ENCODE measurements around the gene MALT1.
"Not testable (repeated sequence)": the region's sequence is repeated elsewhere in the genome, so short reads cannot be mapped to it uniquely, and the experiment has no call there.

MALT1 gene

DNA sequence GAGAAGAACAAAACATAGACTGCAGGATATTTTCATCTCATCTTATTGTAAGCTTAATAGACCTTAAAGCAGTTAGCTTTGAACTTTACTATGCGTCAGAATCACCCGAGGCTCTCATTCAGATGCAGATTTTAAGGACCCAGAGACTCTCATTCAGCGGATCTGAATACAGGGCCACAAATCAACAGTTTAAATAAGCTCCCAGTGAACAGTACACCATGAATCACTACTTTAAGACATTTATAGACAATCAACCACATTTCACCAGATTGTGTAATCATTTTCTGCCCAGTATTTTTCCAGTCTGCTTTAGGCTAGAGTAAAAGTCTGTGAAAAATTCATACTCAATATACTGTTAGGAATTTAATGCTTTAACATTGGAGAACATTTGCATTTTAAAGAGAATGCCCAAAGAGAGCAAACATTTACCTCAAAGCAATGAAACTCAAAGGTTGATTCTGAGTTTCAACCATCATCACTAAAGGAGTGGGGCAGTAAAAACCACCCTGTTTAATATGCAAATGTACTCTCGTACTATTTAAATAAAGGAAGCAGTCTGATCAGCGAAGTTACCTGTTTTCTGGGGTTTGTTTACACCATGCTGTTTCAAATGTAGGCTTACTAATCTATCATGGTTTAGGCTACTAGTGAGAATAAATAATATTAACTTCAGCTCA is 31.4 kb upstream of the MALT1 start:
- Histone ChIP-seq H2AFZ (ENCODE audit: low read depth, low read length) (no peak overlapping the region), H3K27me3 (ENCODE audit: low read depth, low read length) (peaks cover 11% of the 10 kb centered on the region; the same call in 1 of the 2 replicates), H4K20me1 (ENCODE audit: insufficient read depth, low read length) (no peaks in the 10 kb centered on the region), H3K9me3 (ENCODE audit: insufficient read depth, low read length) (no peaks in the 10 kb centered on the region), H3K4me3 (ENCODE audit: low read length) (peak overlapping the region; percentile 10; the same call in 1 of the 2 replicates), H3K27ac (ENCODE audit: low read length) (no peak overlapping the region), H3K79me2 (ENCODE audit: low read length) (no peaks in the 10 kb centered on the region), H3K36me3 (replicated peaks; ENCODE audit: low read depth, low read length) (no peaks in the 10 kb centered on the region), H3K4me1 (ENCODE audit: low read length) (peaks cover 42% of the 10 kb centered on the region), H3K4me2 (ENCODE audit: low read length) (peak overlapping the region; percentile 42), H3K9ac (ENCODE audit: low read length) (no peak overlapping the region)
- TF ChIP-seq EZH2phosphoT487 (IDR thresholded peaks at IDR 0.05; ENCODE audit: low read depth), result no peak
- TF ChIP-seq, protein P1, sequence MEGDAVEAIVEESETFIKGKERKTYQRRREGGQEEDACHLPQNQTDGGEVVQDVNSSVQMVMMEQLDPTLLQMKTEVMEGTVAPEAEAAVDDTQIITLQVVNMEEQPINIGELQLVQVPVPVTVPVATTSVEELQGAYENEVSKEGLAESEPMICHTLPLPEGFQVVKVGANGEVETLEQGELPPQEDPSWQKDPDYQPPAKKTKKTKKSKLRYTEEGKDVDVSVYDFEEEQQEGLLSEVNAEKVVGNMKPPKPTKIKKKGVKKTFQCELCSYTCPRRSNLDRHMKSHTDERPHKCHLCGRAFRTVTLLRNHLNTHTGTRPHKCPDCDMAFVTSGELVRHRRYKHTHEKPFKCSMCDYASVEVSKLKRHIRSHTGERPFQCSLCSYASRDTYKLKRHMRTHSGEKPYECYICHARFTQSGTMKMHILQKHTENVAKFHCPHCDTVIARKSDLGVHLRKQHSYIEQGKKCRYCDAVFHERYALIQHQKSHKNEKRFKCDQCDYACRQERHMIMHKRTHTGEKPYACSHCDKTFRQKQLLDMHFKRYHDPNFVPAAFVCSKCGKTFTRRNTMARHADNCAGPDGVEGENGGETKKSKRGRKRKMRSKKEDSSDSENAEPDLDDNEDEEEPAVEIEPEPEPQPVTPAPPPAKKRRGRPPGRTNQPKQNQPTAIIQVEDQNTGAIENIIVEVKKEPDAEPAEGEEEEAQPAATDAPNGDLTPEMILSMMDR (IDR thresholded peaks at IDR 0.05; ENCODE audit: low read depth, low read length), result no peak

DNA sequence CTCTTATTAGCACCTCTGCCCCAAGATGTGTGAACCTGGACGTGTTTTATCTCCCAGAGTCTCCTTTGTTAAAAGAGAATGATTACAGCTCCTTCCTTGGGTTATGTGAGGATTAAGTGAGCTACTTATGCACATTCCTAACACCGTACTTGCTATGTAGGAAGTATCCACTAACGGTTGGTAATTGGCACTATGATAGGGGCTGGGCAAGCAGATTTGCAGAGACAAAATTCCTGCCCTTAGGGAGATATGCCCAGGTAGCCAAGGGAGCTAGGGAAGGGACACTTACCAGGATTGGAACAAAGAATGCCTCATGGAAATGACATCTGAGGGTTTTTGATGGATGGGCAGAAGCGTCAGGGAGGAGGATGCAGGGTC is 30.8 kb upstream of the MALT1 start:
- H3K9ac ChIP-seq (ENCODE audit: low read length), result no peak overlapping the region
- no peaks in the 10 kb centered on the region for H3K79me2 ChIP-seq (ENCODE audit: low read length)
- no peak overlapping the region for H3K27ac ChIP-seq (ENCODE audit: low read length)
- no peaks in the 10 kb centered on the region for H3K36me3 ChIP-seq (replicated peaks; ENCODE audit: low read depth, low read length)
- peak overlapping the region; percentile 42 for H3K4me2 ChIP-seq (ENCODE audit: low read length)
- H3K4me1 ChIP-seq (ENCODE audit: low read length), result peaks cover 41% of the 10 kb centered on the region
- TF ChIP-seq, protein P1 (IDR thresholded peaks at IDR 0.05; ENCODE audit: low read depth, low read length), result no peak
- TF ChIP-seq EZH2phosphoT487 (IDR thresholded peaks at IDR 0.05; ENCODE audit: low read depth), result no peak
- 0 out of 2 replicates have a peak overlapping the region, but pooled peaks have one; percentile 10 for H3K4me3 ChIP-seq (ENCODE audit: low read length)
- no peaks in the 10 kb centered on the region for H4K20me1 ChIP-seq (ENCODE audit: insufficient read depth, low read length)
- no peaks in the 10 kb centered on the region for H3K9me3 ChIP-seq (ENCODE audit: insufficient read depth, low read length)
- H3K27me3 ChIP-seq (ENCODE audit: low read depth, low read length), result peaks cover 11% of the 10 kb centered on the region; the same call in 1 of the 2 replicates
- no peak overlapping the region for H2AFZ ChIP-seq (ENCODE audit: low read depth, low read length)

DNA sequence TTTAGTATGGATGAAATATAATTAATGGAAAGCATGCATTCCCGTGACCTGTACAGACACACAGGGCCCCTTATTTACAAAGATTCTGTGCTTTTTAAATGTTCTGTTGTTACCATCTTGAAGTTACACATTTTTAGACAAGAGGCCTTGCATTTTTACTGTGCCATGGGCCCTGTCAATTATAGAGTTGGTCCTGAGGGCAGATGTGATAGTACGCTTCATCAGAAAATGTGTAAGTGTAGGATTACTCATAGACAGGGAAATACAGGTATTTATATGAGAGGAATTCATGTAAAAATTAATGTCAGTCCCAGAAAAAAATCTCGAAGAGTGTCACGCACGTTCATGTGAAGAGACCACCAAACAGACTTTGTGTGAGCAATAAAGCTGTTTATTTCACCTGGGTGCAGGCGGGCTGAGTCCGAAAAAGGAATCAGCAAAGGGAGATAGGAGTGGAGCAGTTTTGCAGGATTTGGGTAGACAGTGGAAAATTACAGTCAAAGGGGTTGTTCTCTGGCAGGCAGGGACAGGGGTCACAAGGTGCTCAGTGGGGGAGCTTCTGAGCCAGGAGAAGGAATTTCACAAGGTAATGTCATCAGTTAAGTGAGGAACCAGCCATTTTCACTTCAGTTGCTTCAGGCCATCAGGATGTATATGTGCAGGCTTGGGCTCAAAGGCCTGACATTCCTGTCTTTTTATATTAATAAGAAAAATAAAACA is 30.2 kb upstream of the MALT1 start:
- Histone ChIP-seq H3K36me3 (replicated peaks; ENCODE audit: low read depth, low read length) (no peaks in the 10 kb centered on the region), H3K4me3 (ENCODE audit: low read length) (no peak overlapping the region), H3K27ac (ENCODE audit: low read length) (no peak overlapping the region), H3K9ac (ENCODE audit: low read length) (no peak overlapping the region), H4K20me1 (ENCODE audit: insufficient read depth, low read length) (no peaks in the 10 kb centered on the region), H3K27me3 (ENCODE audit: low read depth, low read length) (peaks cover 11% of the 10 kb centered on the region; the same call in 1 of the 2 replicates), H3K4me2 (ENCODE audit: low read length) (no peak overlapping the region), H3K9me3 (ENCODE audit: insufficient read depth, low read length) (peaks cover 2% of the 10 kb centered on the region; the same call in 1 of the 2 replicates), H3K79me2 (ENCODE audit: low read length) (no peaks in the 10 kb centered on the region), H2AFZ (ENCODE audit: low read depth, low read length) (no peak overlapping the region), H3K4me1 (ENCODE audit: low read length) (peaks cover 35% of the 10 kb centered on the region)
- TF ChIP-seq, protein P1 (IDR thresholded peaks at IDR 0.05; ENCODE audit: low read depth, low read length), result no peak
- TF ChIP-seq EZH2phosphoT487 (IDR thresholded peaks at IDR 0.05; ENCODE audit: low read depth), result no peak

DNA sequence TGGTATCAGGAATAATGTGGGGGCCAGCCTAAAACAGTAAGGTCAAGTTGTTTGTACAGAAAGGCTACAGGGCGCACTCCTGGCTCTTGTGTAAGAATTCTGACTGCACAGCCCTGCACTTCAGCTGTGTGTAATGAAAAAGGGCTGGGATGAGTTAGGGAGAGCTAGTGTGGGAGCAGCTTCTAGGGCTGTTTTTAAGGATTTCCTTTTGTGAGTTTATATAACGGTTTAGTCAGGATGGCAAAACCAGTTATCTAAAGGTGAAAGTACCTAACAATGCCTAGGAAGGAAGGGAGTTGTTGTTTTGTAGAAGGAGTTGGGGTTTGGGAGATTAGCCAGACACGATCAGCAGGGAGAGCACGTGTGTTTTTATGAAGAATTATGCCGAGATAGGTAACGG is 27.7 kb upstream of the MALT1 start:
- Histone ChIP-seq H3K9me3 (ENCODE audit: insufficient read depth, low read length) (peaks cover 21% of the 10 kb centered on the region; the same call in 1 of the 2 replicates), H3K4me1 (ENCODE audit: low read length) (peaks cover 23% of the 10 kb centered on the region)
- not testable (repeated sequence) for H3K27me3 ChIP-seq (ENCODE audit: low read depth, low read length); H3K4me3 ChIP-seq (ENCODE audit: low read length); H3K27ac ChIP-seq (ENCODE audit: low read length); H3K79me2 ChIP-seq (ENCODE audit: low read length); H2AFZ ChIP-seq (ENCODE audit: low read depth, low read length); H3K4me2 ChIP-seq (ENCODE audit: low read length); H4K20me1 ChIP-seq (ENCODE audit: insufficient read depth, low read length); H3K9ac ChIP-seq (ENCODE audit: low read length); H3K36me3 ChIP-seq (replicated peaks; ENCODE audit: low read depth, low read length)

Measured in OCI-LY3 (cell line).